ENCODE data around the gene KDR. TPM values are rescaled to one million over a fixed set of nuclear protein-coding genes. Genes with fewer than 3 reads are reported as not detected.

KDR gene
- total RNA-seq, 2 donors from 2014 or later, result 32.5 to 52.9 TPM

DNA sequence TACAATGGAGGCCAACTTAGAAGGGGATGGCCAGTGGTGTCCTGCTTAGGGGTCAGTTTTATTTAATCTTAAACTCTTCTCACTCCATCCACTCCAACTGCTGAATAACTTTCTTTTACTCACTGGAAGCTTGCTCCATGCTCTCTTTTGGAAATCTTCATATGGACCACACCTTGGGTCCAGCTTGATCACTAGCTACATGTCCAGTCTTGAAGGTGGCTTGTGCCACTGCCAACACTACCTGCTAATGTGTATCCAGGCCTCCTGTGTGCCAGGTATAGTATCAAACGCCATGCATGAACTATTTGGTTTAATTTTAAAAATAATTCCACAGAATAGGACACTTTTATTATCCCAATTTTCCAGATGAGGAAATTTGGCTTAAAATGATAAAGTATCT lies 37.0 kb upstream of the KDR start:
- DNase-seq (ENCODE audit: low spot score), result no peak
- no peaks in the 10 kb centered on the region for H3K27me3 ChIP-seq
- TF ChIP-seq, protein P1, sequence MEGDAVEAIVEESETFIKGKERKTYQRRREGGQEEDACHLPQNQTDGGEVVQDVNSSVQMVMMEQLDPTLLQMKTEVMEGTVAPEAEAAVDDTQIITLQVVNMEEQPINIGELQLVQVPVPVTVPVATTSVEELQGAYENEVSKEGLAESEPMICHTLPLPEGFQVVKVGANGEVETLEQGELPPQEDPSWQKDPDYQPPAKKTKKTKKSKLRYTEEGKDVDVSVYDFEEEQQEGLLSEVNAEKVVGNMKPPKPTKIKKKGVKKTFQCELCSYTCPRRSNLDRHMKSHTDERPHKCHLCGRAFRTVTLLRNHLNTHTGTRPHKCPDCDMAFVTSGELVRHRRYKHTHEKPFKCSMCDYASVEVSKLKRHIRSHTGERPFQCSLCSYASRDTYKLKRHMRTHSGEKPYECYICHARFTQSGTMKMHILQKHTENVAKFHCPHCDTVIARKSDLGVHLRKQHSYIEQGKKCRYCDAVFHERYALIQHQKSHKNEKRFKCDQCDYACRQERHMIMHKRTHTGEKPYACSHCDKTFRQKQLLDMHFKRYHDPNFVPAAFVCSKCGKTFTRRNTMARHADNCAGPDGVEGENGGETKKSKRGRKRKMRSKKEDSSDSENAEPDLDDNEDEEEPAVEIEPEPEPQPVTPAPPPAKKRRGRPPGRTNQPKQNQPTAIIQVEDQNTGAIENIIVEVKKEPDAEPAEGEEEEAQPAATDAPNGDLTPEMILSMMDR (IDR thresholded peaks at IDR 0.05), result no peak

DNA sequence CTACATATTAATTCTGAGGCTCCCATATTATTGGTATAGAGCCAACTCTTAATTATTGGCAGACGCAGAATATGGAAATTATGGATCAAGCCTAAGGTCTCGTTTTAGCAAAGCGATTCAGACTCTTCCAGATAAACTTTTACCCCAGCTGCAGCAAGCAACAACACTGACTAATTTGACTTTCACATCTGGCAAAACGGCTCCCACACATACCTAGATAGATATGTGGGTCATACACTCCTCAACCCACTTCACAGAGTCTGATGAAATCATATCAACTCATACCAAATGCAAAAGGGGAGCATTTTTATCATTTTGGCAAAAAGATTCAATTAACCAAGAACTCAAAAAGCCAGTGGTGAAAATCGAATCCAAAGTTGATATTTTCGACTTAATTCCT lies 36.3 kb upstream of the KDR start:
- no peaks in the 10 kb centered on the region for H3K27me3 ChIP-seq
- TF ChIP-seq, protein P1 (IDR thresholded peaks at IDR 0.05), result no peak
- DNase-seq (ENCODE audit: low spot score), result no peak
- no peak overlapping the region for H3K27ac ChIP-seq
- no peaks in the 10 kb centered on the region for H3K36me3 ChIP-seq
- no peak overlapping the region for H3K4me3 ChIP-seq
- no peaks in the 10 kb centered on the region for H3K4me1 ChIP-seq
- no peaks in the 10 kb centered on the region for H3K9me3 ChIP-seq

More for the DNA sequence above, 37.0 kb upstream of the KDR start:
- no peaks in the 10 kb centered on the region for H3K36me3 ChIP-seq
- H3K9me3 ChIP-seq, result no peaks in the 10 kb centered on the region
- H3K4me1 ChIP-seq, result no peaks in the 10 kb centered on the region
- no peak overlapping the region for H3K27ac ChIP-seq
- no peak overlapping the region for H3K4me3 ChIP-seq

DNA sequence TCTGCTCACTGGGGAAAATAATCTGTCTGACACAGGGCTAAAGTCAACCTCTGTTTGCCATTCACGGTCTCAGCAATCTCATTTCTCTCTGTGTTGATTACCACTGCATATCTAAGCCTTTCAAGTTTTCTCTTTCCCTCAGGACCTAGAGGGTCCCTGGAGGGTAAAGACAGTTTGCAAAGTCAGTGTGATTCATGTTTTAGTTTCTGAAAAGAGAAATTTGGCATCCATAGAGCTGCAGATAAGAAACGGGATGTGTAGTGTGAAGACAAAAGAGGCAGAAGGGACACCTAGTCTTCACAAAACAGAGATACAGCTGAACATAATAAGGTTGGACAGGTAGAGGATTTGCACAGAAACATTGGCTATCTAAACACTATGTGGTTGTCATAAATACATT lies 34.5 kb upstream of the KDR start:
- TF ChIP-seq, protein P1 (IDR thresholded peaks at IDR 0.05), result no peak
- H3K36me3 ChIP-seq, result no peaks in the 10 kb centered on the region
- no peaks in the 10 kb centered on the region for H3K27me3 ChIP-seq
- no peak for DNase-seq (ENCODE audit: low spot score)
- no peak overlapping the region for H3K27ac ChIP-seq
- no peaks in the 10 kb centered on the region for H3K4me1 ChIP-seq
- no peaks in the 10 kb centered on the region for H3K9me3 ChIP-seq
- H3K4me3 ChIP-seq, result no peak overlapping the region

DNA sequence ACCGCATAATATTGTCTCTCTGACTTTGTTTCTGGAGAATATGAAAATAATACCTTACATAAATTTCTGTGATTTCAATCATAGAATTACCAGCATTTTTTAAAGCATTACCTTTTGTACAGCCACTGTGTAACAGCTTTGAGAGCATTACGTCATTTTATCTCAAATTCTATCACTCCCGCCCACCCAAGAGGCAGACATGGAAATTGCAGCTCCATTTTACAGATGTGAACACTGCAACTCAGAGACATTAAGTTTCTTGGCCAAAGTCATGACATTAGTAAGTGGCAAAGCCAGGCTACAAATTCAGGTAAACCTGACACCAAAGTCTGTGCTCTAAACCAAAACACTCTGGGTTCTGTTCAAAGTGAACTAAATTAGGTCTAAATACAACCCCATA lies 33.6 kb upstream of the KDR start:
- no peaks in the 10 kb centered on the region for H3K36me3 ChIP-seq
- H3K4me1 ChIP-seq, result no peaks in the 10 kb centered on the region
- no peak for DNase-seq (ENCODE audit: low spot score)
- H3K9me3 ChIP-seq, result no peaks in the 10 kb centered on the region
- no peak overlapping the region for H3K4me3 ChIP-seq
- TF ChIP-seq, protein P1 (IDR thresholded peaks at IDR 0.05), result no peak
- no peak overlapping the region for H3K27ac ChIP-seq
- H3K27me3 ChIP-seq, result no peaks in the 10 kb centered on the region

DNA sequence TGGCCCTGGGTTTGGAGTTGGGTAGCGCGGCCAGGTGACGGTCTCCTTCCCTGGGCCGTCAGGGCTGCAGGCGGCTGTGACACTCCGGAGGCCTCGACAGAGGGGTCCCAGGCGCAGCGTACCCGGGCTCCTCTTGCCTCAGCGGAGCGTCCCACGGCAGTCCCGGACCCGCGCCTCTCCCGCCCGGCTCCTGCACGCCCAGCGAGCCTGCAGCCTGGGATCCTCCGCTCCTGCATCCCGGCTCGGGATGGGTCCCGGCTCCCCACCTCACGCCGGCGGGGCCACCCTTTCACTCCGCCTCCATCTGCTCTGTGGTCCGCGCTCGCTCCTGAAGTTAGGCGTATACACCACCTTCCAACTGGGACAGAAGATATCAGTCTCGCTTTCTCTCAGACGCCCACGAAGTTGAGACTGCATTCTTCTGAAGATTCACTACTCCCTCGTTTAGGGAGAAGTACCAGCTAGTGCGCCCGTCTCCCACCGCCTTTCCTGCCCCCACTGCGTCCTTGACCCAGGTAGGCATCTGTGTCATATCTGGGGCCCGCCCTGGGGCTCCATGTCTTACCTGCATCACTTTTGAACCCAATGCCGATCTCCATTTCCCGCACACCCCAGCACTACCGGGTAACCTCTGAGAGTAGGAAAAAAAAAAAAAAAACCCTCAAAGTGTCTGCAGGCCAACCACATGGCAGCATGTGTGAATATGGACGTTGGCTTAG lies 32.3 kb upstream of the KDR start:
- no peaks in the 10 kb centered on the region for H3K27me3 ChIP-seq
- no peaks in the 10 kb centered on the region for H3K9me3 ChIP-seq
- TF ChIP-seq, protein P1 (IDR thresholded peaks at IDR 0.05), result no peak
- no peak overlapping the region for H3K27ac ChIP-seq
- no peaks in the 10 kb centered on the region for H3K4me1 ChIP-seq
- DNase-seq (ENCODE audit: low spot score), result no peak
- no peaks in the 10 kb centered on the region for H3K36me3 ChIP-seq
- peak overlapping the region in 1 of 2 donors; percentile 32 for H3K4me3 ChIP-seq

DNA sequence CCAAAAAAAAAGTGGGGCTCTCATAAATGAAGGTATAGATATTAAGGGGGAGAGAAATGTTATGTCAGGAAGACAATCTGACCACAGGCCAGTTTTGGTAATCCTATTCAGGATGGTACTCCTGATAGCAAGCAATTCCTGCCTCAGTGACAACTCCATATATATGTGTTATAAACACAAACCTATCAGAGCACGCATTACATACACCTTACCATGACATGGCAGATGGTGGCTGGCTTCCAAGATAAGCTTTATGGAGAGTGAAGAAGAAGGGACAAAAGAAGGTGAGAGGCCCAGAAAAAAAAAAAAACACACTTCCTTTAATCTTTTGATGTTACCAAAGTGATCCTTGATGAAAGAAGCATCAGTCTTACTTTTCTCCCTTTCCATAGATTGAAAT lies 29.5 kb upstream of the KDR start:
- DNase-seq (ENCODE audit: low spot score), result no peak
- no peaks in the 10 kb centered on the region for H3K36me3 ChIP-seq
- H3K9me3 ChIP-seq, result no peaks in the 10 kb centered on the region
- no peak overlapping the region for H3K27ac ChIP-seq
- H3K27me3 ChIP-seq, result no peaks in the 10 kb centered on the region
- no peaks in the 10 kb centered on the region for H3K4me1 ChIP-seq
- H3K4me3 ChIP-seq, result no peak overlapping the region
- TF ChIP-seq, protein P1 (IDR thresholded peaks at IDR 0.05), result no peak

All from right atrium auricular region (tissue), 2 donors.